Neural cell (in vitro differentiated cells): ENCODE results near the gene ATXN2. TPM values are rescaled to one million over a fixed set of nuclear protein-coding genes. Genes with fewer than 3 reads are reported as not detected.

Experiments used
- H2AFZ ChIP-seq: fragments of 200-600, 300-800 bp; sonication (generic), shearing (Covaris generic); 2 replicates; pipeline ENCODE4 v1.6.0; 2014; ENCODE audit warnings: low read depth, mild to moderate bottlenecking, antibody characterized with exemption, low read length, moderate library complexity
- H3F3A ChIP-seq: fragments of 200-600 bp; shearing (Covaris generic); 2 replicates; pipeline ENCODE4 v1.6.1; 2016; ENCODE audit warnings: mild to moderate bottlenecking, moderate library complexity, mixed read lengths, antibody characterized with exemption, low read length; ENCODE audit not compliant: insufficient read depth, poor library complexity, severe bottlenecking
- H3K27ac ChIP-seq: fragments of 200-600, 300-800 bp; sonication (generic), shearing (Covaris generic); 2 replicates; pipeline ENCODE4 v1.5.1; 2014; ENCODE audit warnings: mild to moderate bottlenecking, low read length, moderate library complexity
- H3K27me3 ChIP-seq: fragments of 300-800, 200-600 bp; sonication (generic), shearing (Covaris generic); 2 replicates; pipeline ENCODE4 v1.6.0; 2014; ENCODE audit warnings: mild to moderate bottlenecking, low read depth, low read length, moderate library complexity; ENCODE audit not compliant: insufficient read depth
- H3K36me3 ChIP-seq: fragments of 300-800, 200-600 bp; sonication (generic), shearing (Covaris generic); 2 replicates; pipeline ENCODE4 v1.5.1; 2014; ENCODE audit warnings: mild to moderate bottlenecking, antibody characterized with exemption, low read length, moderate library complexity; ENCODE audit not compliant: insufficient read depth
- H3K4me2 ChIP-seq: fragments of 300-800, 200-600 bp; sonication (generic), shearing (Covaris generic); 2 replicates; pipeline ENCODE4 v1.6.0; 2014; ENCODE audit warnings: mild to moderate bottlenecking, low read length
- H3K4me3 ChIP-seq: fragments of 300-800, 200-600 bp; sonication (generic), shearing (Covaris generic); 2 replicates; pipeline ENCODE4 v1.5.1; 2014; ENCODE audit warnings: mild to moderate bottlenecking, low read length, moderate library complexity
- H3K79me2 ChIP-seq: fragments of 200-600 bp; shearing (Covaris generic); replicated peaks from 2 replicates; pipeline ENCODE4 v1.6.0; 2014; ENCODE audit warnings: mild to moderate bottlenecking, low read length, moderate library complexity; ENCODE audit not compliant: insufficient read depth
- H3K9ac ChIP-seq: fragments of 300-800, 200-600 bp; sonication (generic), shearing (Covaris generic); 2 replicates; pipeline ENCODE4 v1.6.1; 2016; ENCODE audit warnings: mild to moderate bottlenecking, low read length, mixed read lengths
- H3K9me2 ChIP-seq: fragments of 200-600 bp; shearing (Covaris generic); 2 replicates; pipeline ENCODE4 v1.6.1; 2016; ENCODE audit warnings: mild to moderate bottlenecking, low read length, mixed read lengths; ENCODE audit not compliant: insufficient read depth
- H3K9me3 ChIP-seq: fragments of 200-600, 300-800 bp; sonication (generic), shearing (Covaris generic); 2 replicates; pipeline ENCODE4 v1.6.1; 2016; ENCODE audit warnings: mild to moderate bottlenecking, mixed run types, low read length, moderate library complexity, mixed read lengths
- H4K20me1 ChIP-seq: fragments of 200-600 bp; shearing (Covaris generic); 2 replicates; pipeline ENCODE4 v1.6.1; 2016; ENCODE audit warnings: mild to moderate bottlenecking, mixed run types; ENCODE audit not compliant: insufficient read depth
- EP300 ChIP-seq: fragments of 450-650 bp; conservative IDR thresholded peaks from 2 replicates; pipeline ENCODE4 v1.6.1; 2014; ENCODE audit warnings: antibody characterized with exemption, mild to moderate bottlenecking, moderate library complexity; ENCODE audit not compliant: poor library complexity, severe bottlenecking
- EZH2 ChIP-seq: fragments of 200-600, 300-800 bp; shearing (Covaris generic), sonication (generic); IDR thresholded peaks from 2 replicates; pipeline ENCODE4 v1.6.1; 2014; ENCODE audit warnings: antibody characterized with exemption, low read length, borderline replicate concordance, mild to moderate bottlenecking; ENCODE audit not compliant: insufficient read depth, poor library complexity, severe bottlenecking
- MXI1 ChIP-seq: fragments of 450-650 bp; conservative IDR thresholded peaks from 2 replicates; pipeline ENCODE4 v1.6.1; 2014; ENCODE audit warnings: antibody characterized with exemption, mild to moderate bottlenecking; ENCODE audit not compliant: poor library complexity, severe bottlenecking
- POLR2AphosphoS5 ChIP-seq: IDR thresholded peaks from 2 replicates; pipeline ENCODE4 v1.6.1; 2012
- RAD21 ChIP-seq: fragments of 450-650 bp; conservative IDR thresholded peaks from 2 replicates; pipeline ENCODE4 v1.6.1; 2014; ENCODE audit warnings: antibody characterized with exemption, mild to moderate bottlenecking, moderate library complexity
- SMC3 ChIP-seq: fragments of 450-650 bp; conservative IDR thresholded peaks from 2 replicates; pipeline ENCODE4 v1.6.1; 2014; ENCODE audit warnings: antibody characterized with exemption, mild to moderate bottlenecking, moderate library complexity; ENCODE audit not compliant: poor library complexity
- TAF1 ChIP-seq: IDR thresholded peaks from 2 replicates; pipeline ENCODE4 v1.6.1; 2012; ENCODE audit warnings: low read depth
- polyA plus RNA-seq: library from polyadenylated mRNA; depleted of rRNA; stranded (reverse); fragments of >200 nt; gene quantifications from 2 replicates; pipeline ENCODE4 v1.2.3, GENCODE V29; 2014
- TF ChIP-seq, protein P1 (sequence below): fragments of 450-650 bp; IDR thresholded peaks from 2 replicates; pipeline ENCODE4 v1.5.1; 2014; ENCODE audit warnings: antibody characterized with exemption, mild to moderate bottlenecking, moderate library complexity; ENCODE audit not compliant: poor library complexity, severe bottlenecking
- TF ChIP-seq, protein P2 (sequence below): IDR thresholded peaks from 2 replicates; pipeline ENCODE4 v1.6.1; 2012; ENCODE audit warnings: borderline replicate concordance

ATXN2 gene
- polyA plus RNA-seq, 1 donor from 2014 or later = 12.6 TPM

DNA sequence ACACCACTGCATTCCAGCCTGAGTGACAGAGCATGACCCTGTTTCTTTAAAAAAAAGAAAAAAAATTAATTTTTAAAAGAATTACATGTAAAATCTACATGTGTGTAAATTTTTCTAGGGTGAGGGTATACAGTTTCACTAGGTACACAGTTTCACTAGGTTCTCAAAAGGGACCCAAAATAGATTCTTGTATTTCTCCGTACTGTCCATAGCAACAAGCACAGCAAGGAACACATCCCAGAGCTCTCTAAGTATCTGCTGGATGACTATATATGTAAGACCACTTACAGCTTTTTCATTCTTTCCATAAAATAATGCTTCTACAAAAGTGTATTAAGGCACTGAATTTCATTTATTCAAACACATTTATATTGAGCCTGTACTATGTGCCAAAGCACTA lies 55.1 kb downstream of the ATXN2 start:
- Histone ChIP-seq H3K27me3 (no peaks in the 10 kb centered on the region), H3K36me3 (peaks cover 4% of the 10 kb centered on the region), H3K9me2 (no peaks in the 10 kb centered on the region), H3K4me2 (no peak overlapping the region), H3K9me3 (no peaks in the 10 kb centered on the region), H3K27ac (no peak overlapping the region), H3K9ac (no peak overlapping the region), H3F3A (no peaks in the 10 kb centered on the region), H2AFZ (no peak overlapping the region), H3K79me2 (no peaks in the 10 kb centered on the region), H4K20me1 (no peaks in the 10 kb centered on the region), H3K4me3 (no peak overlapping the region)
- TF ChIP-seq, protein P1, sequence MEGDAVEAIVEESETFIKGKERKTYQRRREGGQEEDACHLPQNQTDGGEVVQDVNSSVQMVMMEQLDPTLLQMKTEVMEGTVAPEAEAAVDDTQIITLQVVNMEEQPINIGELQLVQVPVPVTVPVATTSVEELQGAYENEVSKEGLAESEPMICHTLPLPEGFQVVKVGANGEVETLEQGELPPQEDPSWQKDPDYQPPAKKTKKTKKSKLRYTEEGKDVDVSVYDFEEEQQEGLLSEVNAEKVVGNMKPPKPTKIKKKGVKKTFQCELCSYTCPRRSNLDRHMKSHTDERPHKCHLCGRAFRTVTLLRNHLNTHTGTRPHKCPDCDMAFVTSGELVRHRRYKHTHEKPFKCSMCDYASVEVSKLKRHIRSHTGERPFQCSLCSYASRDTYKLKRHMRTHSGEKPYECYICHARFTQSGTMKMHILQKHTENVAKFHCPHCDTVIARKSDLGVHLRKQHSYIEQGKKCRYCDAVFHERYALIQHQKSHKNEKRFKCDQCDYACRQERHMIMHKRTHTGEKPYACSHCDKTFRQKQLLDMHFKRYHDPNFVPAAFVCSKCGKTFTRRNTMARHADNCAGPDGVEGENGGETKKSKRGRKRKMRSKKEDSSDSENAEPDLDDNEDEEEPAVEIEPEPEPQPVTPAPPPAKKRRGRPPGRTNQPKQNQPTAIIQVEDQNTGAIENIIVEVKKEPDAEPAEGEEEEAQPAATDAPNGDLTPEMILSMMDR = no peak
- TF ChIP-seq MXI1 (no peak), EP300 (no peak), SMC3 (no peak), EZH2 (no peak), RAD21 (no peak), POLR2AphosphoS5 (no peak), TAF1 (no peak)
- TF ChIP-seq, protein P2, sequence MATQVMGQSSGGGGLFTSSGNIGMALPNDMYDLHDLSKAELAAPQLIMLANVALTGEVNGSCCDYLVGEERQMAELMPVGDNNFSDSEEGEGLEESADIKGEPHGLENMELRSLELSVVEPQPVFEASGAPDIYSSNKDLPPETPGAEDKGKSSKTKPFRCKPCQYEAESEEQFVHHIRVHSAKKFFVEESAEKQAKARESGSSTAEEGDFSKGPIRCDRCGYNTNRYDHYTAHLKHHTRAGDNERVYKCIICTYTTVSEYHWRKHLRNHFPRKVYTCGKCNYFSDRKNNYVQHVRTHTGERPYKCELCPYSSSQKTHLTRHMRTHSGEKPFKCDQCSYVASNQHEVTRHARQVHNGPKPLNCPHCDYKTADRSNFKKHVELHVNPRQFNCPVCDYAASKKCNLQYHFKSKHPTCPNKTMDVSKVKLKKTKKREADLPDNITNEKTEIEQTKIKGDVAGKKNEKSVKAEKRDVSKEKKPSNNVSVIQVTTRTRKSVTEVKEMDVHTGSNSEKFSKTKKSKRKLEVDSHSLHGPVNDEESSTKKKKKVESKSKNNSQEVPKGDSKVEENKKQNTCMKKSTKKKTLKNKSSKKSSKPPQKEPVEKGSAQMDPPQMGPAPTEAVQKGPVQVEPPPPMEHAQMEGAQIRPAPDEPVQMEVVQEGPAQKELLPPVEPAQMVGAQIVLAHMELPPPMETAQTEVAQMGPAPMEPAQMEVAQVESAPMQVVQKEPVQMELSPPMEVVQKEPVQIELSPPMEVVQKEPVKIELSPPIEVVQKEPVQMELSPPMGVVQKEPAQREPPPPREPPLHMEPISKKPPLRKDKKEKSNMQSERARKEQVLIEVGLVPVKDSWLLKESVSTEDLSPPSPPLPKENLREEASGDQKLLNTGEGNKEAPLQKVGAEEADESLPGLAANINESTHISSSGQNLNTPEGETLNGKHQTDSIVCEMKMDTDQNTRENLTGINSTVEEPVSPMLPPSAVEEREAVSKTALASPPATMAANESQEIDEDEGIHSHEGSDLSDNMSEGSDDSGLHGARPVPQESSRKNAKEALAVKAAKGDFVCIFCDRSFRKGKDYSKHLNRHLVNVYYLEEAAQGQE = no peak

DNA sequence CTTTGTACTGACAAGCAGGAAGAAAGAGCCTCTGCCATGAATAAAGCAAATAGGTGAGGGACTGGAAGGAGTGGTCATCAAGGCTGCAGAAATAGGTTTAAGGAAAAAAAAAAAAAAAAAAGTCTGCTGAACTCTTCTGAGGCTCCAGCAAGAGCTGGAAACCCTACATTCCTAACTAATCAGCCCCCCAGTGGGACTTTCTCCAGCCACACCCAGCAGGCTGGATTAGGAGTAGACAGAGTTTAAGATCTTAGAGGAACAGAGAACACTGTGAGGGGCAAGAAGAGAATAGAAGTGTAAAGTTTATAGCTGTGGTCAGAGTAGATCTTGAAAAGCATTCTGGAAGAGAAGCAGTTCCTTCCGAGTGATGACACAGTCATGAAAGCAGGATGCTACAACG lies 66.4 kb downstream of the ATXN2 start:
- H3K9ac ChIP-seq = no peak overlapping the region
- no peak overlapping the region for H3K4me3 ChIP-seq
- TF ChIP-seq MXI1 = no peak
- TF ChIP-seq, protein P2 = no peak
- TF ChIP-seq SMC3 = no peak
- TF ChIP-seq, protein P1 = no peak
- TF ChIP-seq EZH2 = no peak
- no peak for TF ChIP-seq POLR2AphosphoS5
- TF ChIP-seq EP300 = no peak
- TF ChIP-seq TAF1 = no peak
- no peak for TF ChIP-seq RAD21
- H4K20me1 ChIP-seq = no peaks in the 10 kb centered on the region
- no peaks in the 10 kb centered on the region for H3K9me3 ChIP-seq
- no peaks in the 10 kb centered on the region for H3K27me3 ChIP-seq
- H3K79me2 ChIP-seq = no peaks in the 10 kb centered on the region
- no peak overlapping the region for H3K27ac ChIP-seq
- no peaks in the 10 kb centered on the region for H3F3A ChIP-seq
- no peaks in the 10 kb centered on the region for H3K36me3 ChIP-seq
- H3K4me2 ChIP-seq = no peak overlapping the region
- no peak overlapping the region for H2AFZ ChIP-seq
- no peaks in the 10 kb centered on the region for H3K9me2 ChIP-seq
